Mononuclear cell (primary cell): ENCODE measurements around the gene ABI3BP. TPM values are rescaled to one million over a fixed set of nuclear protein-coding genes. Genes with fewer than 3 reads are reported as not detected.
"Not testable (repeated sequence)": the region's sequence is repeated elsewhere in the genome, so short reads cannot be mapped to it uniquely, and the experiment has no call there.

Experiments used
- H3K27me3 ChIP-seq: 2 replicates; pipeline ENCODE4 v1.6.0; 2011; ENCODE audit warnings: low read length, control low read depth; ENCODE audit not compliant: insufficient read depth
- H3K4me1 ChIP-seq: 2 replicates; pipeline ENCODE4 v1.5.1; 2011; ENCODE audit warnings: mild to moderate bottlenecking, low read length, control low read depth; ENCODE audit not compliant: insufficient read depth
- H3K4me3 ChIP-seq: 2 replicates; pipeline ENCODE4 v1.5.1; 2011; ENCODE audit warnings: mild to moderate bottlenecking, low read length, moderate library complexity
- H3K9me3 ChIP-seq: 2 replicates; pipeline ENCODE4 v1.5.1; 2011; ENCODE audit warnings: low read depth, mild to moderate bottlenecking, control low read depth, low read length
- total RNA-seq: library from RNA; depleted of rRNA; stranded (reverse); fragments of >200 nt; gene quantifications from one replicate; pipeline ENCODE4 v1.2.3, GENCODE V29; 2012

The ABI3BP gene, protein sequence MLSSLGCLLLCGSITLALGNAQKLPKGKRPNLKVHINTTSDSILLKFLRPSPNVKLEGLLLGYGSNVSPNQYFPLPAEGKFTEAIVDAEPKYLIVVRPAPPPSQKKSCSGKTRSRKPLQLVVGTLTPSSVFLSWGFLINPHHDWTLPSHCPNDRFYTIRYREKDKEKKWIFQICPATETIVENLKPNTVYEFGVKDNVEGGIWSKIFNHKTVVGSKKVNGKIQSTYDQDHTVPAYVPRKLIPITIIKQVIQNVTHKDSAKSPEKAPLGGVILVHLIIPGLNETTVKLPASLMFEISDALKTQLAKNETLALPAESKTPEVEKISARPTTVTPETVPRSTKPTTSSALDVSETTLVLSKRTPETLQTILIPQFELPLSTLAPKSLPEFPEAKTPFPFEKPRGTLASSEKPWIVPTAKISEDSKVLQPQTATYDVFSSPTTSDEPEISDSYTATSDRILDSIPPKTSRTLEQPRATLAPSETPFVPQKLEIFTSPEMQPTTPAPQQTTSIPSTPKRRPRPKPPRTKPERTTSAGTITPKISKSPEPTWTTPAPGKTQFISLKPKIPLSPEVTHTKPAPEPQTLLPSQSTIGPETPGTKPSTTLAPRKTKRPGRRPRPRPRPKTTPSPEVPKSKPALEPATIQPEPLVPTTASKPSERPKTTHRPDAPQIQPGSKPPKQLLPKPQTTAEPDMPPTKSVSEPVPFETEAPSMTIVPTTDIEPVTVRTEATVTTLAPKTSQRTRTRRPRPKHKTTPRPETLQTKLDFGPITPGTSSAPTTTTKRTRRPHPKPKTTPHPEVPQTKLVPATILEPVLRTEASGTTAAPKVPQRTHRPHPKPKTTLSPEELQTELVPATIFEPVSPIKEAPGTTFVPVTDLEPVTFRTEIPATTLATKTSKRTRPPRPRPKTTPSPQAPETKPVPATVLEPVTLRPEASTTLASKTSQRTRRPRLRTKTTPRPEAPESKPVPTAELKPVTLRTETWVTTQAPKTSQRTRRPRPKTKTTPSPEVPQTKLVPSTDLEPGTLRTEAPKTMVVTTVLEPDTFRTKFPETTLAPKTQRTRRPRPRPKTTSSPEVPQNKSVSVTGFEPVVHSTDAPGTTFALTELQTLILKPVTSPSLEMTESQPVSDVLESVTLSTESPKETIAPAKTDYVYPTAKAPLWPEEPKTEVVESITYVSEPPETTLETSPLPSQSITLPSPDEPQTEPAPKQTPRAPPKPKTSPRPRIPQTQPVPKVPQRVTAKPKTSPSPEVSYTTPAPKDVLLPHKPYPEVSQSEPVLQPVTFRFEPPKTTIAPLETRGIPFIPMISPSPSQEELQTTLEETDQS (N-terminal part only)
- 0.10 TPM for total RNA-seq

- Histone ChIP-seq H3K4me1 (no peaks in the 10 kb centered on the region), H3K27me3 (no peaks in the 10 kb centered on the region), H3K4me3 (no peak within 1 kb of the TSS), H3K9me3 (no peaks in the 10 kb centered on the region)
These were observed at the start of gene ABI3BP for GRCh38 chr3:100993309-100993708. TSS of gene ABI3BP (minus strand) at chr3:100993421. CDS start at chr3:100993384, 37 bp downstream.

DNA sequence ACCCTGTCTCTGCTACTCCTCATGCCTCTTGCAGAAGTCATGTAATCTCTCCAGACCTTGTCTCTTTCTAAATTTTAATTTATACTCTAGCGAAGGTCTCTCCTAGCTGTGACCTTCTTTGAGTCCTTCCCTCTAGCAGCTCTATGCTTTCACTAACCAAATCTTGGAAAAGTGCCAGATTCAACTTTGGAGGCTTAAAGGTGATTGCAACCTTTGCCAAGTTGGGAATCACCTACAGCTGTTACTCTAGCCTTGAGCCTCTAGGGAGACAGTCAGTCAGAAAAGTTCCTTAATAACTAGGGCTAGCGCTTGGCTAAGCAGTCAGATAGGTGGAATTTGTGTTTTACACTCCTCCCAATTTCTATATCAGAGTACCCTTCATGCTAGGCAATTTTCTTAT, 46.1 kb upstream of the ABI3BP start:
- Histone ChIP-seq H3K27me3 (no peaks in the 10 kb centered on the region), H3K4me1 (no peaks in the 10 kb centered on the region), H3K9me3 (no peaks in the 10 kb centered on the region), H3K4me3 (no peak overlapping the region)

GRCh38 chr3:101038880-101039279, 45.7 kb upstream of the ABI3BP start:
- Histone ChIP-seq H3K27me3 (no peaks in the 10 kb centered on the region), H3K4me1 (no peaks in the 10 kb centered on the region), H3K4me3 (no peak overlapping the region), H3K9me3 (no peaks in the 10 kb centered on the region)

- Histone ChIP-seq H3K4me3 (no peak overlapping the region), H3K9me3 (no peaks in the 10 kb centered on the region), H3K4me1 (no peaks in the 10 kb centered on the region), H3K27me3 (no peaks in the 10 kb centered on the region)
These were observed 45.2 kb upstream of the ABI3BP start for GRCh38 chr3:101038393-101038792.

- no peak overlapping the region for H3K4me3 ChIP-seq
- no peaks in the 10 kb centered on the region for H3K27me3 ChIP-seq
- H3K9me3 ChIP-seq = no peaks in the 10 kb centered on the region
- H3K4me1 ChIP-seq = no peaks in the 10 kb centered on the region
These were observed 44.4 kb upstream of the ABI3BP start for GRCh38 chr3:101037613-101038012.

DNA sequence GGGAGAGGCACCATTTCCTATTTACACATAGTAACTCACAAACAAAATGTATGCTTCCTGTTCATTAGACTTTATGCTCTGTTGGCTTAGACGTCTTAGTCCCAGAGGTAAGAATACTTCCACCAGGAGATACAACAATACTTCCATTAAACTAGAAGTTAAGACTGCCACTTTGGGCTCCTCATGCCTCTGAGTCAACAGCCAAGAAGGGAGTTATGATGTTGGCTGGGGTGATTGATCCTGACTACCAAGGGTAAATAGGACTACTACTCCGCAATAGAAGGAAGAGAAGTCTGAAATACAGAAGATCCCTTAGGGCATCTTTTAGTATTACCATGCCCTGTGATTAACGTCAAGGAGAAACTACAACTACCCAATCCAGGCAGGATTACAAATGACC, 43.5 kb upstream of the ABI3BP start:
- H3K9me3 ChIP-seq = peaks cover 5% of the 10 kb centered on the region
- H3K27me3 ChIP-seq = no peaks in the 10 kb centered on the region
- no peak overlapping the region for H3K4me3 ChIP-seq
- no peaks in the 10 kb centered on the region for H3K4me1 ChIP-seq

- Histone ChIP-seq H3K9me3 (peaks cover 5% of the 10 kb centered on the region), H3K27me3 (no peaks in the 10 kb centered on the region), H3K4me3 (no peak overlapping the region), H3K4me1 (no peaks in the 10 kb centered on the region)
These were observed 43.0 kb upstream of the ABI3BP start for GRCh38 chr3:101036213-101036618.

- H3K27me3 ChIP-seq = no peaks in the 10 kb centered on the region
- no peaks in the 10 kb centered on the region for H3K4me1 ChIP-seq
- H3K9me3 ChIP-seq = peaks cover 4% of the 10 kb centered on the region
- H3K4me3 ChIP-seq = no peak overlapping the region
These were observed 34.1 kb upstream of the ABI3BP start for GRCh38 chr3:101027286-101027685.

- H3K9me3 ChIP-seq = no peaks in the 10 kb centered on the region
- H3K4me1 ChIP-seq = no peaks in the 10 kb centered on the region
- H3K27me3 ChIP-seq = no peaks in the 10 kb centered on the region
- no peak overlapping the region for H3K4me3 ChIP-seq
These were observed 33.7 kb upstream of the ABI3BP start for GRCh38 chr3:101026881-101027280.

GRCh38 chr3:101026244-101026643, 33.0 kb upstream of the ABI3BP start:
- no peaks in the 10 kb centered on the region for H3K4me1 ChIP-seq
- no peaks in the 10 kb centered on the region for H3K27me3 ChIP-seq
- no peak overlapping the region for H3K4me3 ChIP-seq
- H3K9me3 ChIP-seq = no peaks in the 10 kb centered on the region

DNA sequence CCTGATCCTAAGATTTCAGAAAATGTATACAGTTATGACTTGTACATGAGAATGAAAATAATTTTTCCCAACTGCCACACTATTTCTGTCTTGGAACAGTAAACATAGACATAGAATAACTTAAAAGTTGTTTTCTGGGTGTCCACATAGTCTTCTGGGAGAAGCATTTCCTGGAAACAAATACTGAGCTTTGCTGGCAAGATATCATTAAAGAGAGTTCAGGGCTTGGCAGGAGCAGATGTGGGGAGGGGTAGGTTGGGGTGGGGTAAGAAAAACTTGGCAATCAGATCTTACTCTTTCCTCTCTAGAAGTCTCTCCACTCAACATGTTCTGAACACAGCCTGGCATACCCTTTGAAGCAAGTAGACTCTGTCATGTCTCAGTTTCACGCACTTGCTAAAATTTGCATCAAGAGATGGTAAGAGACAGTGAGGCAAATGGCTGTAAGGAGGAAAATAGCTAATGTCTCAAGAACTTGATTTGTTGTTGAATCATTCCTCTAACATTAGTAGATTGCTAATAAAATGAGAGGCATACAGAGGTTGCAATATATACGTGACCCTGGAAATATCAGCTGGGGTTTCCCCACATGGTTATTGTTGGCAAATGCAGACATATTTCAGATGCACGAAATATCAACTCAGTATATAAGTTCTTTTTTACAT, 27.3 kb upstream of the ABI3BP start:
- H3K4me3 ChIP-seq = no peak overlapping the region
- H3K4me1 ChIP-seq = no peaks in the 10 kb centered on the region
- H3K9me3 ChIP-seq = no peaks in the 10 kb centered on the region
- H3K27me3 ChIP-seq = no peaks in the 10 kb centered on the region

GRCh38 chr3:101017017-101017416, 23.8 kb upstream of the ABI3BP start:
- Histone ChIP-seq H3K4me3 (no peak overlapping the region), H3K4me1 (no peaks in the 10 kb centered on the region), H3K9me3 (no peaks in the 10 kb centered on the region), H3K27me3 (no peaks in the 10 kb centered on the region)

DNA sequence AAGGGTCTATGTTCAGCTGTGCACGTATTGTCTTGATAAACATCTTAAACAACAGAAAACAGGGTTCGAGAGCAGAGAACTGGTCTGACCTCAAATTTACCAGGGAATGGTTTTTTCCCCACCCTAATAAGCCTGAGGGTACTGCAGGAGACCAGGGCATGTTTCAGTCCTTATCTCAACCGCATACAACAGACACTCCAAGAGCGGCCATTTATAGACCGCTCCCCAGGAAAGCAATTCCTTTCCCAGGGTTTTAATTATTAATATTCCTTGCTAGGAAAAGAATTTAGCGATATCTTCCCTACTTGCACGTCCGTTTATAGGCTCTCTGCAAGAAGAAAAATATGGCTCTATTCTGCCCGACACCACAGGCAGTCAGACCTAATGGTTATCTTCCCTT, 19.1 kb upstream of the ABI3BP start:
- H3K9me3 ChIP-seq, H3K27me3 ChIP-seq, H3K4me1 ChIP-seq, H3K4me3 ChIP-seq: not testable (repeated sequence)

DNA sequence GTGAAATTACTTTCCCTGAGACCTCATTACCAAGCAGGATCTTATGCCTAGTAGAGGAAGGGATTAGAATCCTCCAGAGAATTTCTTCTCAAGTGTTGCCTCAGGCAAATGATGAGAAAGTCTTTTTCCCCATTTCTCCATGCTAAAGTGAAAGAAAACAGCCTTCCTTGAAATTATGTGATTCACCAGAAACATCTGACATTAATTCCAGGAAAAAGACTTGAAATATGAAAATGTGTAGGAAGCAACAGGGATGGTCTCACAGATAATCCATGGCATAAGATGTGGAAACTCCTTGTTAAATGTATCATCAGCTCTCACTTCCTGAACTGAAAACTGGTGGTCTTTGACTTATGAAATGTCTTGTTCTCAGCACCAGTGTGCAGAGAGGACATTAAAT, 17.9 kb upstream of the ABI3BP start:
- H3K4me3 ChIP-seq = no peak overlapping the region
- no peaks in the 10 kb centered on the region for H3K27me3 ChIP-seq
- H3K4me1 ChIP-seq = no peaks in the 10 kb centered on the region
- H3K9me3 ChIP-seq = no peaks in the 10 kb centered on the region
